GM18909 (cell line): ENCODE measurements around the gene HMGN4.
A peak's percentile ranks its signal among the peaks of the same experiment; 100 is the strongest.
"Not testable (repeated sequence)": the region's sequence is repeated elsewhere in the genome, so short reads cannot be mapped to it uniquely, and the experiment has no call there.

Experiments
- ATAC-seq: cut with Tn5 transposase; IDR thresholded peaks from one replicate; pipeline ENCODE4 v1.9.1; 2021; ENCODE audit warnings: mild to moderate bottlenecking; ENCODE audit not compliant: unreplicated experiment, poor library complexity

Gene HMGN4

DNA sequence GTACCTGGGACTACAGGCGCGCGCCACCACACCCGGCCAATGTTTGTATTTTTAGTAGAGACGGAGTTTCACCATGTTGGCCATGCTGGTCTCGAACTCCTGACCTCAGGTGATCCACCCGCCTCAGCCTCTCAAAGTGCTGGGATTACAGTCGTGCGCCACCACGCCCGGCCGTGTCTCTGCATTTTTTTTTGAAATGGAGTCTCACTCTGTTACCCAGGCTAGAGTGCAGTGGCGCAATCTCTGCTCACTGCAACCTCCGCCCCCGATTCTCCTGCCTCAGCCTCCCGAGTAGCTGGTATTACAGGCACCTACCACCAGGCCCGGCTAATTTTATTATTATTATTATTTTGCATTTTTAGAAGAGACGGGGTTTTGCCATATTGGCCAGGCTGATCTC lies 9.2 kb downstream of the HMGN4 start:
- not testable (repeated sequence) for ATAC-seq

- no peak for ATAC-seq
These were observed 12.3 kb downstream of the HMGN4 start for GRCh38 chr6:26550250-26550993.

DNA sequence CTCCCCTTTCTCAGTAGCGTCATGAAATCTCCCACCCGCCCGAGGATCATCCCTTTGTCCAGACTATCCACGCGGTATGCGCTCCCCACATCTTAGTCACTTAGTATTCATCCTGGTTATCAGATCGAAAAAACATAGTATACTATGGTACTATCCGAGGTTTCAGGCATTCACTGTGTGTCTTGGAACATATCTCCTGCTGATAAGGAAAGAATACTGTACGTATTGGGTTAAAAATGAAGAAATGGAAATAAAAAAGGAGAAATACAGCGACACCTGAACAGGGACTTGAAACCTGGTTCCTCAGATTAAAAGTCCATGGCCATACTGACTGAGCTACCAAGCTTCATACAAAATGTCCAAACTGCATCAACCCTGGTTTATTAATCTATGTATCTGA lies 14.0 kb downstream of the HMGN4 start:
- ATAC-seq, result no peak

DNA sequence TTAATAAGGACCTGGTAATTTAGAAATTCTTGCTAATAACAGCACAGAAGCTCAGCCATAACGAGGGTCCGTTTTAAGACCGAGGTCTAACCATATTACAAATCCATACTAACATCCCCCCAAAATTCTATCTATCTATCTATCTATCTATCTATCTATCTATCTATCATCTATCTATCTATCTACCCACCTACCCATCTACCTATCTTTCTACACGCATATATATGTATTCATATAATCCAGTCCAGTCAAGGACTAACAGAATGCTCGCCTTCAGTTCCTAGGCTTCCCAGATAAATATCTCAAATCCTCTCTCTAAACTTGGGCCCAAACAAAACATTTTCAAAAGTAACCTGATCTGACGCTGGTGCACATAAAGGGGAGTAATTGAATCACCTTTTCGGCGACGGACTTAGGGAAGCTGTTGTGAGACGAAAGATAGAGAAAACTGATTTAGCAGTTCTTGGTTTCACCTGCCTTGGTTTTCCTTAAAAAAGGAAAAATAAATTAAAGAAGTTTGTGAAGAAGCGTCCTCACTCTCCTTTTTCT lies 14.5 kb downstream of the HMGN4 start:
- ATAC-seq, result no peak

GRCh38 chr6:26553264-26553634 lies 15.1 kb downstream of the HMGN4 start:
- peak; percentile 50 for ATAC-seq

DNA sequence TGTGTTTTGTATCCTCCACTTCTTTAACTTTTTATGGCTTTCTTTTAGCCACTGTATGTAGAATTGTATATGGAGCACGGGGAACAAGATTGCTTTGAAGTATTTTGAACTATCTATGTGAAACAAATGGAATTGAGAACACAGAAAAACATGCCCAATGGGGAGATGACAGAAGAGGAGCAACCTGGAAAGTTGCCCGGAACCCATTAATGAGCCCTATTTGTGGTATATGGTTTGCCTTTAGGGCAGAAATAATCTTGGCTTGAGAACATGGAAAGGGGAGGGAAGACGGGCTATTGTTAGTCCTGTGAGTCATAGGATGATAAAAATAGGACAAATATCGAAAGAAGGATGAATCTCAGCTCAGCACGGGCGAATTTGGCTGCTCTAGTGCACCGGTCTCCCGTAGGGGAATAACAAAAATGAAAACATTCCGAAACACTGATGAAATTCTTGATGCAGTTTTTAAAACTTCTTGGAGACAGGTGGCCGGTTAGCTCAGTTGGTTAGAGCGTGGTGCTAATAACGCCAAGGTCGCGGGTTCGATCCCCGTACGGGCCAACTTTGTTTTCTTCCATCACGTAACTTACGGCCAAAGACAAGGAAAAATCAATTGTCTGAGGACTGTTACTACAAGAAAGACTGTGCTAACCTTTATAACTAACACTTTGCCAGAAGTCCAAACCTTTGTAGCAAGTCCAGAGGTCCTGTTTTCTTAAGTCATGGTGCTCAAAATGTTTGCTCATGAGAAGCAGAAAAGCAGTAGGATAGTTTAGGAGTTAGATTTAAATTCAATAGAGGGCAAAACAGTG lies 15.7 kb downstream of the HMGN4 start:
- ATAC-seq, result peak; percentile 39

DNA sequence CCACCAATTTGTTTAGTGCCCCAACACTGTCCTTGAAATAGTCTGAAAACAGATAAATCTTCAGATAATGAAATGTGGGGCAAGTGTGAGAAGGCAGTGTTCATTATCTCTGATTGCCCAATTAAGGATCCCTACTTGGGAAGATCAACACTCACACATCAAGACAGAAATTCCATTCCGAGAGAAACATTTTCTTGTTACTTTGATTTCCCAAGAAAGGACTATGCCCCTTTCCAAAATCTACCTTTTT lies 16.2 kb downstream of the HMGN4 start:
- ATAC-seq, result peak; percentile 12

GRCh38 chr6:26554697-26555504 lies 16.7 kb downstream of the HMGN4 start:
- peak; percentile 29 for ATAC-seq

DNA sequence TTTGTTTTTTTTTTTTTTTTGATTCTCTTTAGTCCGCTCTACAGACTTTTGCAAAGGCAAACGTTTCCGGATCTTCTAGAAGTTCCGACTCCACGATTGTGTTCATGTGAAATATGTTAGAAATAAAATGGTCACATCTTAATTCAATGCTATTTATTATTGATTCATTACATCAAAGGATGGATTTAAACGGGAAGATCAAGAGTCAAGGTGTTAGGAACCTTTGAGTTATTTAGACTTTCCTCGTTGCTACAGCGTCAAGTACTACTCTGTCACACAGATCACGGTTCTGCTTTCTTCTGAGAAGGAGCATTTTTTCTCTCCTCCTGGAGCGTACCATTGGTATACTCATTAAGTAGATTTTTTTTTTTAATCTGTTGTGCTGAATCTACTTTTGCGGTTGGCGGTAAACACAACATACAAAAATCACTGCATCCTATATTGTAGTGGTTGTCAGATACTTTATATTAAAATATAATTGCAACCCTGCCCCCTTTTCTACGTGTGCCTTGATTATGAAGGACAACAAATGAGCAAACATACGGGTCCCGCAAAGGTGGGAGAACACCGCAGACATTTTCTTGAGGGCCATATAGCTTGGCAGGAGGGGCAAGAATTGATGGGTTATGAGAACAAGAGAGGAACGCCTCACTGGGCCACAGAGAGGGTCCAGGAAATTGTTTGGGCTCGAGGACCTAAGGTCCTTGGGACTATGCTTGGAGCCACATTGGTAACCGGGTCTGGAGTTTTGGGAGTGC lies 17.5 kb downstream of the HMGN4 start:
- no peak for ATAC-seq

DNA sequence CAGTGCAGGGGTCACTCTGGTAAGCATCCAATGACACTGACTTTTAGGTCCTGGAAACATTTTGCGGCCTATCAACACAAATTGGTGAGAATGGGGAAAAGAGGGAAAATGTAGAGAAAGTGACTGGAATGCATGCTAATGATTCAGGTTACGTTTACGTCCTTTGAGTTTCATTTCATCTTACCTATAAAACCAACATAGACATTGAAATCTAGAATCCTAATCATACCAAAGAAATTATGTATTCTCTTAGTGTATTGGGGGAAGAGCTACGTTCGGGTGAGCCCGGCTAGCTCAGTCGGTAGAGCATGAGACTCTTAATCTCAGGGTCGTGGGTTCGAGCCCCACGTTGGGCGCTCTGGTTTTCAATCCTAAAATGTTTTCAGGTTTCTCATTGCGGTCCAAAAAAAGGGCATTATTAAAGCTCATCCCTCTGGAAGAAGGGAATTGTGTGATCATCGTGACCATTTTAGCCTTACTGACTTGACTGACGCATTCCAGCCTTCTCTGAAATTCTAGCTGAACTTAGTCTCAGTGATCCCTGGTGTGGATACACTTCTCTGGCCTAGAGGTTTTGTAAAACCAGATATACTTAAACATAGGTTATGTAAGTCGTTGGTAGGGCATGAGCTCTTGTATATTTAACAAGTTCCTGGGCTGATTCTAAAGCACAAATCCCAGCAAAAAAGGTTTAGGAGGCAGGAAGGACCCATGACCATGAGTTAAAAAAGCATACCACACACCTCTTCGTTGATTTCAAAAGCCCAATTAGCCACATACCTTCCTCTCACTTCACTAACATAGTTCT lies 18.3 kb downstream of the HMGN4 start:
- no peak for ATAC-seq

DNA sequence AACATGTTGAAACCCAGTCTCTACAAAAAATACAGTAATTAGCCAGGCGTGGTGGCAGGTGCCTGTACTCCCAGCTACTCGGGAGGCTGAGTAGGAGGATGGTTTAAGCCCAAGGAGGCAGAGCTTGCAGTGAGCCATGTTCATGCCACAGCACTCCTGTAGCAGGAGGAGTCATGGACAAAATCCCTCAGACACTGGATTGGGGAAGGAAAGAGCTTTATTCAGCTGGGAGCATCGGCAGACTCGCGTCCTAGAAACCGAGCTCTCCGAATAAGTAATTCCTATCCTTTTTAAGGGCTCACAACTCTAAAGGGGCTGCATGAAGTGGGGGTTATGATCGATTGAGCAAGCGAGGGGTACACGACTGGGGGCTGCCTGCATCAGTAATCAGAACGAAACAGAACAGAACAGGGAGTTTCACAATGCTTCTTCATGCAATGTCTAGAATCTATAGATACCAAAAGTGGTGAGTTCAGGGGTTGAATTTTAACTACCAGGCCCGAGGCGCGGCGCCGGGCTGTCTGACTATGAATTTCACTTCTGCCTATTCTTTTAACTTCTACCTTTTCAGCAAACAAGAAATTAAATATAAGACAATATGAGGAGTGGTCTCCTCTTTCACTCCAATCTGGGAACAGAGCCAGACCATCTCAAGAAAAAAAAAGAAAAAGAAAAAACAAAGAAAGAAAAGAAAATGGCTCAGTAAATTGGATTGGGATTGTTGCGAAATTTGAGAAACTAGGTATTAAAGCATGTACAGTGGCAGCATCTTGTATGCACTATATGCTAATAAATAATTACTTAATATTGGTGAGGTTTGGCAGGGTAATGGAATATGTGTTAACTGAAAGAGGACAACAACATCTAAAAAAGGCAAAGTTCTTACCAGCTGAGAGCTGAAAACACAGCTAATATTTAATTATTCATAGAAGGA lies 23.6 kb downstream of the HMGN4 start:
- peak; percentile 49 for ATAC-seq

GRCh38 chr6:26563488-26563887 lies 25.3 kb downstream of the HMGN4 start:
- ATAC-seq, result no peak

DNA sequence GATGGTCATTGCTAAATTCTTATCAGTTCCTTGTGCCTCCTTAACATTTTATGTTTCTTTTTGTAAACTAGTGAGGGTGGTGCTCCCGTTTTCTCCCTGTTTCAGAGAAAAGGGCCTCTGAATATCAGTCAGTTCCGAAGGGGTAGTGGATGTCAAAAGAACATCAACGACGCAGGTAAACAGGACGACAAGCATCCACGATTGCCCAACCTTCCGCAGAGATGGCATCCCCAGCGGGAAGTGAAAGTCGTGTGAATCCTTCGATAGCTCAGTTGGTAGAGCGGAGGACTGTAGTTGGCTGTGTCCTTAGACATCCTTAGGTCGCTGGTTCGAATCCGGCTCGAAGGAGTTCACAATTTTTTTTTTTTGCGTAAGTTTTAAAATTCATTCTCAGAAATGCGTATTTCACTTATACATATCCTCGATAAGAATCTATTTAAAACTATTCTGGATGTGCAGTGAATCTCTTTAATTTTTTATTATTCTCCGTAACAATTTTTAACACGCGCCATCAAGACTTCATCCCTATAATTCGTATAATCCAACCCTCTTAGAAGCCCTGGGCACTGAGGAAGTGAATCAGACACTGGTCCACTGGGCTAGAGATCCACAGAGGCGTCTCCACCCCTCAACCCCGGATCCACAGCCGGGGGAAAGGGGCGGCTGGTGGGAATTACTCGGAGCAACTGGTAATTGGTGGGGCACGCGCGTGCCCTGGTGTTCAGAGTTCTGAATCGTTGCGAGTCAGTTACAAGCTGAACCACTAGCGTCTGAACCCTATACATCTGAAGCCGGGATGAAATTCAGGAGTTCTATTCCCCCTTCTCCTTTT lies 30.7 kb downstream of the HMGN4 start:
- peak; percentile 74 for ATAC-seq

DNA sequence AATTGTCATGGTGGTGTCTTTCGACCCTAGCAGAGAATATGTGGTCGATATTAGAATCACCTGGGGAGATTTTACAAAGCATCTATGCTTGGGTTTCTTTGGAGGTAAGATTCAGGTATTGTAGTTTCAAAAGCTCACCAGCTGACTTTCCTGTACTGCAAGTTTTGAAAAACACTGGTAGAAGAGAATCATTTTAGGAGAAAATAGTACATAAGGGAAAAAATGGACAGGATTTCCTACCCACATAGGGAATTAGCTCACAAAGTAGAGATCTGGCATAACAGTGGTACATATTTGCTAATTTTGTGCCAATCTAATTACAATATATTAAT lies 31.2 kb downstream of the HMGN4 start:
- peak; percentile 7 for ATAC-seq

DNA sequence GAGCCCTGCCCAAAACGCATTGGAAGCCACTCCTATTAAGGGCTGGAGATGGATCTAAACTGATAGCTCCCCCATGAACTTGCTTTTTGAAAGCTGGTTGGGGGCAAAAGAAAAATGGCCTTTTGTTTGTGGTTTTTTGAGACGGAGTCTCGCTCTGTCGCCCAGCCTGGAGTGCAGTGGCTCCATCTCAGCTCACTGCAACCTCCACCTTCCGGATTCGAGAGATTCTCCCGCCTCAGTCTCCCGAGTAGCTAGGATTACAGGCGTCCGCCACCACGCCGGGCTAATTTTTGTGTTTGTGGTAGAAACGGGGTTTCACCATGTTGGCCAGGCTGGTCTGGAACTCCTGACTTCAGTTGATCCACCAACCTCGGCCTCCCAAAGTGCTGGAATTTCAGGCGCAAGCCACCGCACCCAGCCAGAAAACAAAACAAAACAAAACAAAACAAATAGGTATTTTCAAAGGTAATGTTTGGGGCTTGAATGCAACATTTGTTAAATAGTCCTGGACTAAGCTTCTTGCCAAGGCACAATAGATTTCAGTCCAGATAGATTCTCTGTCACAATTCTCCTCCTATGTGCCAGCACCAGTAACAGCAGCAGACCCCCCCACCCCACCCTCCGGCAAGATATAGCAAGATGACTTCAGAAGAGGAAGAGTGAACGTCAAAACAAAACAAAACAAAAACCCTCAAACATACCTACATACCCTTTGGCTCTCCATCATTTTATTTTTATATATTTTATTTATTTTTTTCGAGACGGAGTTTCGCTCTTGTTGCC lies 32.1 kb downstream of the HMGN4 start:
- no peak for ATAC-seq

DNA sequence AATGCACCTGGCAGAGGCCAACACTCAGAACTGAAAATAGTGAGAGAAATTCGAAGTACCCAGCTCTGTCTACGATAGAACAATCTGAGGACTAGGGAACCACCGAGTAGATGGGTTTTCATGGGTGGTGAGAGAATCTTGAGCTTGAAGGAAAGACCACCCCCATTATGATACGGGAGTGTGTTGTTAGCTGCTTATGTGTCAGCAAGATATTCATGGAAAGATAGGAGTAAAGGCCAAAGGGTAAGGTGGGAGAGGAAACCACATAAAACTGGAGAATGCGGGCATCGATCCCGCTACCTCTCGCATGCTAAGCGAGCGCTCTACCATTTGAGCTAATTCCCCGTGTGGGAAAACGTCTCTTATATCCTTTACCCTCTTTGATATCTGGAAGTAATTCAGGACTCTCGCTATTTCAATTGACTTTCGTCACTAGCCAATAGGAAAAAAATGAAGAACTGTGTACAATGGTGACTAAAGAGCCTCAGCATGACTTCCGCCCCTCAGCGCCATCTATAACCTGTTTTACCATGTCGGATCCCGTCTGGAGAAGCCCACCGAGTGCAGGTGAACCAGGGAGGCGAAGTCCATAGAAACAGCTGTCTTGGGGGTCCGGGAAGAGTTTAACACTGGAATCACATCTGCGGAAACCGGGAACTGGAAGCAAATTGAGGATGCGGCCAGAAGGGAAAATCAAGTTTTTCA lies 33.6 kb downstream of the HMGN4 start:
- no peak for ATAC-seq
